ENCODE data around the gene GOLGA8N. TPM values are rescaled to one million over a fixed set of nuclear protein-coding genes. Genes with fewer than 3 reads are reported as not detected.
A peak's percentile ranks its signal among the peaks of the same experiment; 100 is the strongest.
"Not testable (repeated sequence)": the region's sequence is repeated elsewhere in the genome, so short reads cannot be mapped to it uniquely, and the experiment has no call there.

Gene GOLGA8N
- total and polyA plus RNA-seq, 7 experiments from 2014 or later: 0.28 to 19.4 (median 12.8) TPM; not detected in 1

DNA sequence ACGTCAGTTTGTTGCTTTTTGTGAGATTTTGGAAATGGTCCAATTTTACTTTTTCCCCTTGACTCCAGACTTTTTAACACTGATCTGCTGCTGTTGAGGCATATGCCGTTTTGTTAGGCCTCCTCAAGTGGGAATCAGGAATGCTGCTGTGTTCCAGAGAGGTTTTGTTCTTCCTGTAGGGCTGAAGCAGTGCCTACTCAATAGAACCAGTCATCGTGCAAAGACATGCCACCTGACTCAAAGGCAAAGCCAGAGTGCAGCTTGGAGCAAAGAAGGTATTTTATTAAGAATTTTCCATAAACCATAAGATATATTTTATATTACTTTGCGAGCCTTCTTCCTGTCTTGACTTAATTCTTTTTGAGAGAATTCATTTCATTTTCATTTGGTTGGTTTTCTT, 7.4 kb upstream of the GOLGA8N start:
- intact Hi-C loops (cut with micrococcal nuclease); POLR2A ChIA-PET; H3K27ac Mint-ChIP-seq; H3K27me3 ChIP-seq (ENCODE audit: control insufficient read depth in 2 of 2, insufficient read depth in 2 of 2, low read length in 2 of 2); H3K4me3 ChIP-seq (ENCODE audit: low read length); H3K9me3 ChIP-seq (ENCODE audit: control insufficient read depth in 2 of 3, low read length in 3 of 3); H3K4me3 Mint-ChIP-seq; ATAC-seq; CTCF ChIA-PET; H3K4me1 Mint-ChIP-seq; H3K27me3 Mint-ChIP-seq; H3K36me3 ChIP-seq (ENCODE audit: control insufficient read depth in 2 of 3, insufficient read depth in 3 of 3, low read length in 3 of 3); H3K9me3 Mint-ChIP-seq; H3K36me3 Mint-ChIP-seq; DNase-seq; H3K27ac ChIP-seq (ENCODE audit: low read depth, low read length); H3K4me1 ChIP-seq (ENCODE audit: control insufficient read depth in 2 of 2, insufficient read depth in 2 of 2, low read length in 2 of 2): not testable (repeated sequence)

DNA sequence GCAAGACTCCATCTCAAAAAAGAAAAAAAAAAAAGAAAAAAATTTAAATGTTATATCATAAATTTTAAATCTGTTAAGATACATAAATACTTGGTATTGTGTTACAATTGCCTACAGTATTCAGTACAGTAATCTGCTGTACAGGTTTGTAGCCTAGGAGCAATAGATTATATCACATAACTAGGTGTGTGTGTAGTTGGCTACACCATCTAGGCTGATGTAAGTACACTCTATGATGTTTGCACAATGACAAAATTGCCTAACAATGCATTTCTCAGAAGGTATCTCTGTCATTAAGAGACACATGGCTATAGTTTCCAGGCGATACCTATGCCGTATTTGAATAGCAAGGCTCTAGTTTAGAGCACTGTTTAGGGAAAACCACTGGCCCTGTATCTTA, 16.3 kb downstream of the GOLGA8N start:
- intact Hi-C loops (cut with micrococcal nuclease); ATAC-seq; CTCF ChIA-PET; H3K27me3 ChIP-seq (ENCODE audit: control insufficient read depth in 2 of 2, insufficient read depth in 2 of 2, low read length in 2 of 2); H3K36me3 ChIP-seq (ENCODE audit: control insufficient read depth in 2 of 3, insufficient read depth in 3 of 3, low read length in 3 of 3); H3K36me3 Mint-ChIP-seq; H3K4me1 Mint-ChIP-seq; H3K27ac ChIP-seq (ENCODE audit: low read depth, low read length); H3K4me1 ChIP-seq (ENCODE audit: control insufficient read depth in 2 of 2, insufficient read depth in 2 of 2, low read length in 2 of 2); H3K27me3 Mint-ChIP-seq; H3K4me3 Mint-ChIP-seq; H3K4me3 ChIP-seq (ENCODE audit: low read length); H3K9me3 ChIP-seq (ENCODE audit: control insufficient read depth in 2 of 3, low read length in 3 of 3); H3K9me3 Mint-ChIP-seq; H3K27ac Mint-ChIP-seq; POLR2A ChIA-PET; DNase-seq: not testable (repeated sequence)

DNA sequence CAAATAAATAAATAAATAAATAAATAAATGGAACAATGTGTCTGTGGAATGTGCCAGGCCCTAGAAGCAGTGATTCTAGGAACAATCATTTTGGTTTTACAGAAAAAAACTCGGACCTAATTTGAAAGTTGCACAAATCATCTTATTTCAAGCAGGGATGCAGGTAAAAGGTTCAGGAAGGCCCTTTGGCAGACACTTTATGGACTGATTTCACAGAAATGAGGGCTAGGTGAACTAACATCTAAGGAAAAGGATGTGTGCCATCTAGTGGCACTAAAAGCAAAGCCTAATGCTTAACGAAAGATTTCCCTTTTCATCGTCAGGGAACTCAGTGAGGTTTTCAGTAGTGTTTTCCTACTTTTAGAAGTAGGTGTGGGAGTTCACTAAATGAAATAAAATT, 17.5 kb downstream of the GOLGA8N start:
- H3K4me1 Mint-ChIP-seq: peaks cover under 1 to 13% (median 9%) of the 10 kb centered on the region in 7 donors
- H3K4me3 ChIP-seq (ENCODE audit: low read length); POLR2A ChIA-PET; H3K27ac Mint-ChIP-seq; H3K36me3 Mint-ChIP-seq; intact Hi-C loops (cut with micrococcal nuclease); H3K9me3 Mint-ChIP-seq; H3K27me3 Mint-ChIP-seq; CTCF ChIA-PET; H3K4me3 Mint-ChIP-seq; H3K36me3 ChIP-seq (ENCODE audit: control insufficient read depth in 2 of 3, insufficient read depth in 3 of 3, low read length in 3 of 3); H3K4me1 ChIP-seq (ENCODE audit: control insufficient read depth in 2 of 2, insufficient read depth in 2 of 2, low read length in 2 of 2); H3K27me3 ChIP-seq (ENCODE audit: control insufficient read depth in 2 of 2, insufficient read depth in 2 of 2, low read length in 2 of 2); H3K27ac ChIP-seq (ENCODE audit: low read depth, low read length); H3K9me3 ChIP-seq (ENCODE audit: control insufficient read depth in 2 of 3, low read length in 3 of 3): not testable (repeated sequence)
- ATAC-seq (peak; percentile 34), DNase-seq (peak in 5 of 9 donors; percentile 10 to 37 (median 35))

DNA sequence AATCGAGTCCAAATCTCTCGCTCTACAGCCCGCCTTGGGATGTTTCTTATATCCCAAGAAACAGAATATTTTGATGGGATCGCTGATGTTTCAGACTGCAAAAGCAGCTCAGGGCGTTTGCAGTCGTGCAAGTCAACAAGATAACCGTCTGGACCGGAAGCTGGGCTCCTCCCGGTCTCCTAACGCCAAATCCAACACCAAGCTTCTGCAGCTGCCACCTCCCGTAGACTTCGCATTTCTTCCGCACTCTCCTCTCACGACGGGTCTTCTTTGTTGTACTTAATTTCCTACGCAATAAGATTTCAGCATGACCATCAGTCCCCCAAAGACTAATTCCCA, 21.4 kb downstream of the GOLGA8N start:
- H3K27me3 ChIP-seq (ENCODE audit: control insufficient read depth in 2 of 2, insufficient read depth in 2 of 2, low read length in 2 of 2); H3K4me1 ChIP-seq (ENCODE audit: control insufficient read depth in 2 of 2, insufficient read depth in 2 of 2, low read length in 2 of 2); H3K9me3 Mint-ChIP-seq; H3K9me3 ChIP-seq (ENCODE audit: control insufficient read depth in 2 of 3, low read length in 3 of 3); POLR2A ChIA-PET; H3K27me3 Mint-ChIP-seq; H3K36me3 ChIP-seq (ENCODE audit: control insufficient read depth in 2 of 3, insufficient read depth in 3 of 3, low read length in 3 of 3); intact Hi-C loops (cut with micrococcal nuclease); CTCF ChIA-PET: not testable (repeated sequence)
- Mint-ChIP-seq H3K36me3 (peaks cover 0 to 11% (median 0%) of the 10 kb centered on the region in 5 donors), H3K4me1 (peaks cover 9 to 20% (median 16%) of the 10 kb centered on the region in 7 donors), H3K27ac (peak overlapping the region; percentile 86 to 99 (median 95)), H3K4me3 (peak overlapping the region; percentile 89 to 99 (median 96))
- Histone ChIP-seq H3K4me3 (ENCODE audit: low read length) (peak overlapping the region; percentile 92), H3K27ac (ENCODE audit: low read depth, low read length) (peak overlapping the region; percentile 75)
- ATAC-seq (peak; percentile 8), DNase-seq (peak in 1 of 9 donors; percentile 45)

DNA sequence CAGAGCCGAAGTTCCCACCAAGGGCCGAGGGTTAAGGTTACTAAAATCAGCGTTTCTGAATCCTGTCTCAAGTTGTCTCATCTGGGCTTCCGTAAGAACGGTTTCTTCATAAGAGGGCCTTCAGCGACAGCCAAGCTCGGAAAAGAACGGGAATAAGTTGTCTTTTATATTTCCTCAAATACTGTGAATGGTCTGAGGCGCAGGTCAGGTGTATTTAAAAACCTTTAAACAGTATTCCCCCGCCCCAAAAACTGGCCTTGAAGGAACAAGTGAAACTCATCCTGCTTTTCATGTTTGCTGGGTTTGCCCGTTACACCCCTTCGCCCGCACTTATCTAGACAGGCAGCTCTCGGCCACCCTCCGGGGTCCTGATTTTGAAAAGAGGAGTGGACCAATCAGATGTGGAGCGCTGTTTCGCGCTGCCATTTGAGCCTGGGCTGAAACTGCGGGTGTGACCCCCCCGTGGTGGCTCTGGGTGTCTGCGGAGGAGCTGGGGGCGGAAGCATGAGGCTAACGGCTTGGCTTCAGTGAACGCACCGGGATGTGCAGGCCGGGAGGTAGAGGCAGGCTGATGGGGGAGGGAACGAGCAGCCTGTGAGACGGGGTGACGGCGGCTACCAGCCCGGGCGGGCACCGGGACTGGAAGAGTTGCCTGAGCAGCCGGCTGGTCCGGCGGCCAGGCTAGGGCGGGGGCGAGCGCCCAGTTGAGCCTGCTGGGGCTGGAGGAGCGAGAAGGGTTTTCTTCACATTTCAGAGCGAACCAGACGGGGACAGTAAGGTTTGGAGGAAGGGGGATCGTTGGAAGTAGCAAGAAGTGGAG, 22.0 kb downstream of the GOLGA8N start, which contains the start of gene ARHGAP11A:
ARHGAP11A (plus strand) TSS at position 454 of the 820 bp plus-strand sequence. CDS start 708 bp downstream, outside the sequence.
- H3K36me3 ChIP-seq (ENCODE audit: control insufficient read depth in 2 of 3, insufficient read depth in 3 of 3, low read length in 3 of 3); H3K9me3 Mint-ChIP-seq; POLR2A ChIA-PET; H3K27me3 ChIP-seq (ENCODE audit: control insufficient read depth in 2 of 2, insufficient read depth in 2 of 2, low read length in 2 of 2); H3K9me3 ChIP-seq (ENCODE audit: control insufficient read depth in 2 of 3, low read length in 3 of 3); intact Hi-C loops (cut with micrococcal nuclease); H3K4me1 ChIP-seq (ENCODE audit: control insufficient read depth in 2 of 2, insufficient read depth in 2 of 2, low read length in 2 of 2); CTCF ChIA-PET; H3K27me3 Mint-ChIP-seq: not testable (repeated sequence)
- peak within 1 kb of the TSS; percentile 75 for H3K27ac ChIP-seq (ENCODE audit: low read depth, low read length)
- DNase-seq (peak; percentile 53 to 90 (median 86)), ATAC-seq (peak; percentile 94)
- H3K27ac Mint-ChIP-seq: peak within 1 kb of the TSS; percentile 93 to 99 (median 95)
- peak within 1 kb of the TSS; percentile 93 to 99 (median 96) for H3K4me3 Mint-ChIP-seq
- H3K4me1 Mint-ChIP-seq: peaks cover 9 to 20% (median 16%) of the 10 kb centered on the region in 7 donors
- H3K36me3 Mint-ChIP-seq: peaks cover 0 to 11% (median 0%) of the 10 kb centered on the region in 5 donors
- H3K4me3 ChIP-seq (ENCODE audit: low read length): peak within 1 kb of the TSS; percentile 92

DNA sequence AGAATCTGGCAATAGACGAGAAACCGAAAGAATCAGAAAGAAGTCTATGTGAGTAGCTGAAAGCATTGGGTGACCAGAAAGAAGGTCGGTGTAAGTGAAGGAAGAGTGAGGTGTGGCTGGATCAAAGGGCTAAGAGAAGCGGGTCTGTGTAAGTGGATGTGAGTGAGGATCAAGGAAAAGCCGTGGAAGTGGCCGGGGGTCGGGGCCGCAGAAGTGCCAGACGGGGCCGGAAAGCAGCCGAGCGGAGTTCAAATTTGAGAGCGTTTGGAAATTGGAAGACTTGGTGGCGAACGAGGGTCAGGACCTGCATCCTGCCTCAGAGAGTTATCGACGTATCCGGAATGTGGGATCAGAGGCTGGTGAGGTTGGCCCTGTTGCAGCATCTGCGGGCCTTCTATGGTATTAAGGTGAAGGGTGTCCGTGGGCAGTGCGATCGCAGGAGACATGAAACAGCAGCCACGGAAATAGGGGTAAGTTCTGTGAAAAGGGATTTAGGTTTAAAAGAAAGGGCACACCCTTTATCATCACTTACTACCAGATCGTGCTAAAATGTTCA, 22.7 kb downstream of the GOLGA8N start:
- H3K4me1 ChIP-seq (ENCODE audit: control insufficient read depth in 2 of 2, insufficient read depth in 2 of 2, low read length in 2 of 2); intact Hi-C loops (cut with micrococcal nuclease); H3K27me3 Mint-ChIP-seq; POLR2A ChIA-PET; H3K9me3 ChIP-seq (ENCODE audit: control insufficient read depth in 2 of 3, low read length in 3 of 3); H3K27me3 ChIP-seq (ENCODE audit: control insufficient read depth in 2 of 2, insufficient read depth in 2 of 2, low read length in 2 of 2); H3K9me3 Mint-ChIP-seq; CTCF ChIA-PET; H3K36me3 ChIP-seq (ENCODE audit: control insufficient read depth in 2 of 3, insufficient read depth in 3 of 3, low read length in 3 of 3): not testable (repeated sequence)
- peak; percentile 0 for ATAC-seq
- H3K4me3 ChIP-seq (ENCODE audit: low read length): peak overlapping the region; percentile 71
- H3K27ac ChIP-seq (ENCODE audit: low read depth, low read length): peak overlapping the region; percentile 45
- peaks cover 0 to 11% (median 0%) of the 10 kb centered on the region in 5 donors for H3K36me3 Mint-ChIP-seq
- peak in 1 of 9 donors; percentile 32 for DNase-seq
- H3K4me1 Mint-ChIP-seq: peaks cover 9 to 20% (median 16%) of the 10 kb centered on the region in 7 donors
- H3K4me3 Mint-ChIP-seq: peak overlapping the region; percentile 89 to 99 (median 96)
- H3K27ac Mint-ChIP-seq: peak overlapping the region; percentile 86 to 99 (median 95)

DNA sequence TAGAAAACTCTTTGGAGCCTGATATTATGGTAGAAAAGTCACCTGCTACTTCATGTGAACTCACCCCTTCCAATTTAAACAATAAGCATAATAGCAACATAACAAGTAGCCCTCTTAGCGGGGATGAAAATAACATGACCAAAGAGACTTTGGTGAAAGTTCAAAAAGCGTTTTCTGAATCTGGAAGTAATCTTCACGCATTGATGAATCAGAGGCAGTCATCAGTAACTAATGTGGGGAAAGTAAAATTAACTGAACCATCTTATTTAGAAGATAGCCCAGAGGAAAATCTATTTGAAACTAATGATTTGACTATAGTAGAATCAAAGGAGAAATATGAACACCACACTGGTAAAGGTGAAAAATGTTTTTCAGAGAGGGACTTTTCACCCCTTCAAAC, 43.2 kb downstream of the GOLGA8N start:
- CTCF ChIA-PET: no interaction called here

More for the DNA sequence above, 43.2 kb downstream of the GOLGA8N start:
- H3K36me3 Mint-ChIP-seq: peaks cover 8 to 24% (median 14%) of the 10 kb centered on the region in 5 donors
- POLR2A ChIA-PET: no interaction called here
- H3K4me3 Mint-ChIP-seq: no peak overlapping the region
- Histone ChIP-seq H3K9me3 (ENCODE audit: control insufficient read depth in 2 of 3, low read length in 3 of 3) (no peaks in the 10 kb centered on the region), H3K36me3 (ENCODE audit: control insufficient read depth in 2 of 3, insufficient read depth in 3 of 3, low read length in 3 of 3) (peaks cover 0 to 11% (median 5%) of the 10 kb centered on the region in 3 experiments), H3K27me3 (ENCODE audit: control insufficient read depth in 2 of 2, insufficient read depth in 2 of 2, low read length in 2 of 2) (no peaks in the 10 kb centered on the region), H3K27ac (ENCODE audit: low read depth, low read length) (no peak overlapping the region), H3K4me3 (ENCODE audit: low read length) (no peak overlapping the region), H3K4me1 (ENCODE audit: control insufficient read depth in 2 of 2, insufficient read depth in 2 of 2, low read length in 2 of 2) (no peaks in the 10 kb centered on the region)
- H3K27ac Mint-ChIP-seq: no peak overlapping the region
- no peak for ATAC-seq
- no peaks in the 10 kb centered on the region for H3K9me3 Mint-ChIP-seq
- intact Hi-C loops (cut with micrococcal nuclease): no loop called here
- DNase-seq: no peak
- peaks cover 0 to 4% (median 4%) of the 10 kb centered on the region in 5 donors for H3K27me3 Mint-ChIP-seq
- peaks cover 0 to 11% (median 0%) of the 10 kb centered on the region in 7 donors for H3K4me1 Mint-ChIP-seq
